ENCODE results near the gene ZBTB46.

GRCh38 chr20:63696306-63696627 lies 134.8 kb downstream of the ZBTB46 start:
- no peak for TF ChIP-seq POLR2A (IDR thresholded peaks at IDR 0.05)
- TF ChIP-seq CTCF (IDR thresholded peaks at IDR 0.05), result no peak

All from thyroid gland (tissue), 4 donors.